ENCODE data around the gene FBF1.
"Not testable (repeated sequence)": the region's sequence is repeated elsewhere in the genome, so short reads cannot be mapped to it uniquely, and the experiment has no call there.

The FBF1 gene

DNA sequence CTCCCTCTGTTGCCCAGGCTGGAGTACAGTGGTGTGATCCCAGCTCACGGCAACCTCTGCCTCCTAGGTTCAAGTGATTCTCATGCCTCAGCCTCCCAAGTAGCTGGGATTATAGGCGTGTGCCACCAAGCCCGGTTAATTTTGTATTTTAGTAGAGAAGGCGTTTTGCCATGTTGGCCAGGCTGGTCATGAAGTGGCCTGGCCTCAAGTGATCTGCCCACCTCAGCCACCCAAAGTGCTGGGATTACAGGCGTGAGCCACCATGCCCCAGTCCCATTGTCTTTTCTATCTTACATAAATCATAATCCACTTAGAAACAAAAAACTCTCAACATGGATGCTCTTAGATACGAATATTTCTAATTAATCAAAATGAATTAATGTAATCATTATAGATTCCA, 34.3 kb upstream of the FBF1 start:
- H3K9me3 ChIP-seq; in situ Hi-C loops (cut with MboI; ENCODE audit: low sequenced_read_pairs); H3K27me3 ChIP-seq (ENCODE audit: low read depth); H3K4me3 ChIP-seq; DNase-seq (ENCODE audit: low spot score in 2 of 2): not testable (repeated sequence)
- Histone ChIP-seq H3K36me3 (replicated peaks) (peaks cover 27% of the 10 kb centered on the region), H3K4me1 (peaks cover 23% of the 10 kb centered on the region)

DNA sequence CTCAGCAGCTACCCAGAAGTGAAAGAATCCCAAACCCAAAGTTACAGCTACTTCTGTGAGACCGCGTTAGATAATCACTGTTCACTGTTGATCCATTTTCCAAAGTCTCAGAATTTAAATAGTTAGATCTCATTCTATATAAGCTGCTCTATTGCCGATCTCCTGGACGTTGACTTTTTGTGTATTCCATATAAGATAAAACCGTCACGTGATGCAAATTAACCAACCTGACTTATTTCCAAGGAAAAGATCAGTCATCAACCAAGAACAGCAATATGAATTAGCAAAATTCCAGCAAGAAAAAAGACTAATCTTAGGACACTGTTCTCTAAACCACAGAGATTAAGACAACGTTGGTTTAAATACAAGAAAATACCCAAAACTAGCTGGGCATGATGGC, 29.8 kb upstream of the FBF1 start:
- Histone ChIP-seq H3K4me1 (peaks cover 2% of the 10 kb centered on the region; the same call in 1 of the 2 replicates), H3K4me3 (no peak overlapping the region), H3K27me3 (ENCODE audit: low read depth) (no peaks in the 10 kb centered on the region), H3K36me3 (replicated peaks) (peaks cover 41% of the 10 kb centered on the region), H3K9me3 (no peaks in the 10 kb centered on the region)
- in situ Hi-C loops (cut with MboI; ENCODE audit: low sequenced_read_pairs), result no loop called here
- no peak for DNase-seq (ENCODE audit: low spot score in 2 of 2)

DNA sequence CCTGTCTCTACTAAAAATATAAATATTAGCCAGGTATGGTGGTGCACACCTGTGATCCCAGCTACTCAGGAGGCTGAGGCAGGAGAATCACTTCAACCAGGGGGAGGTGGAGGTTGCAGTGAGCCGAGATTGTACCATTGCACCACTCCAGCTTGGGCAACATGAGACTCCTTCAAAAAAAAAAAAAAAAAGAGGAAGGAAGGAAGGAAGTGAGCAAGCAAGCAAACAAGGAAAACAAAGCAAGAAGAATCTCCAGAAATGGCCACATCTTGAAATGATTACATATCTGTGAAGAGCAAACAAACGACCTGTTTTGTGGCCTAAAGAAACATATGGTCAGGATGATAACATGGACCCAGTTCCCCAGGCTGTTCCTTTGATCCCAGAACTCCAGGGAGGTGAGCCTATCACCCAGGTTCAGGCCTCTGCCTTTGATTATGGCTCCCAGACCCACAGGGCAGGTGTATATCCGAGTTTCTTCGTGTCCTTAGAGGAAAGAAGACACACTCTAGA, 29.2 kb upstream of the FBF1 start:
- Histone ChIP-seq H3K4me3 (no peak overlapping the region), H3K36me3 (replicated peaks) (peaks cover 41% of the 10 kb centered on the region), H3K27me3 (ENCODE audit: low read depth) (no peaks in the 10 kb centered on the region), H3K9me3 (no peaks in the 10 kb centered on the region), H3K4me1 (no peaks in the 10 kb centered on the region)
- DNase-seq (ENCODE audit: low spot score in 2 of 2), result no peak
- in situ Hi-C loops (cut with MboI; ENCODE audit: low sequenced_read_pairs), result no loop called here

DNA sequence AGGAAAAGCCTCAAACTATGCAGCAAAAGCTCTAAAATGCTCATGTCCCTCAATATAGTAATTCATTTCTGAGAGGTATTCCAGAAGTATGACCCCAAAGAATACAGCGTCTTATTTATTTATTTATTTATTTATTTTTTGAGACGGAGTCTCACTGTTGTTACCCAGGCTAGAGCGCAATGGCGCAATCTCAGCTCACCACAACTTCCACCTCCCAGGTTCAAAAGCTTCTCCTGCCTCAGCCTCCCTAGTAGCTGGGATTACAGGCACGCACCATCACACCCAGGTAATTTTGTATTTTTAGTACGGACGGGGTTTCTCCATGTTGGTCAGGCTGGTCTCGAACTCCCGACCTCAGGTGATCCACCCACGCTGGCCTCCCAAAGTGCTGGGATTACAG, 28.2 kb upstream of the FBF1 start:
- H3K27me3 ChIP-seq (ENCODE audit: low read depth); H3K4me3 ChIP-seq; in situ Hi-C loops (cut with MboI; ENCODE audit: low sequenced_read_pairs); H3K4me1 ChIP-seq; H3K9me3 ChIP-seq; DNase-seq (ENCODE audit: low spot score in 2 of 2): not testable (repeated sequence)
- H3K36me3 ChIP-seq (replicated peaks), result peaks cover 41% of the 10 kb centered on the region

DNA sequence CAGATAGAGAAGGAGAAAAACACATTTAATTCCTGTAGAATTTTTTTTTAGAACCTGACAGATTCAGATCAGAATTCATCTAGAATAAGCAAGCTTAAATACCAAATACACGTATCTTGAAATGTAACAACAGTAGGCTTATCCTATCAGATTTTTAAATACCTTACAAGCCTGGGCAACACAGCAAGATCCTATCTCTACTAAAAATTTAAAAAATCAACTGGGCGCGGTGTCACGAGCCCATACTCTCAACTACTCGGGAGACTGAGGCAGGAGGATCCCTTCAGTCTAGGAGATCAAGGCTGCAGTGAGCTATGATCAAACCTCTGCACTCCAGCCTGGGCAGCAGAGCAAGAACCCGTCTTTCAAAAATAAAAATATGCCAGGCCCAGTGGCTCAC, 24.6 kb upstream of the FBF1 start:
- in situ Hi-C loops (cut with MboI; ENCODE audit: low sequenced_read_pairs), result no loop called here
- Histone ChIP-seq H3K4me1 (no peaks in the 10 kb centered on the region), H3K36me3 (replicated peaks) (peaks cover 24% of the 10 kb centered on the region), H3K27me3 (ENCODE audit: low read depth) (no peaks in the 10 kb centered on the region), H3K9me3 (no peaks in the 10 kb centered on the region), H3K4me3 (no peak overlapping the region)
- DNase-seq (ENCODE audit: low spot score in 2 of 2), result no peak

DNA sequence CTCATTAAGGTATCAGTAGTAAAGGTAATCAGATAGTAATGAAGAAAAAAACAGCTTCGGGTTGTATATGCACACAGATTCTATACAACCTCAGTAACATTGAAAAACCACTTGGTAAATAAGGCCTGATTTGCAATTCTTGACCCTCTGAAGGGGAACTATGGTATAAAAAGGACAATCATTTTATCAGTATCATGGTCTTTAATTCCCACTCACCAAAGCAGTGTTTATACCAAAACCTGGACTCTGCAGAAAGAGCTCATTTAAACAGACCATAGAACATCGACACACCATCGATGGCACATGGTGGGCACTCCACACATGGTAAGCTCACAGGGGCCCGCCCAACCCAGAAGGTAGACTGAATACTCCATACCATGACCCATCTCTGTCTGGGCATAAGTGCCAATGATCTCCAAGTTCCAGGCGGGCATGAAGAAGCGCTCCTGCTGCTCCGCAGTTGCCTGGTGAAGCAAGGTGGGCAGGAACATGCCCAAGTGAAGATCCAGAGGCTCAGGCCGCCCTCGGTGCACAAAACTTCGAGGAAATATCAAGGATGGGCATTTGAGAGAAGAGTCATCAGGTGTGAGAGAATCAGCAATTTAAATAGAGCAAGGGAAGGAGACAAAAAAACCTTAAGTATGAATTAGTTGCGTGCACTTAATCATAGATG, 19.1 kb upstream of the FBF1 start:
- Histone ChIP-seq H3K4me1 (no peaks in the 10 kb centered on the region), H3K9me3 (no peaks in the 10 kb centered on the region), H3K36me3 (replicated peaks) (peaks cover 19% of the 10 kb centered on the region), H3K27me3 (ENCODE audit: low read depth) (no peaks in the 10 kb centered on the region), H3K4me3 (no peak overlapping the region)
- DNase-seq (ENCODE audit: low spot score in 2 of 2), result no peak
- in situ Hi-C loops (cut with MboI; ENCODE audit: low sequenced_read_pairs), result no loop called here

DNA sequence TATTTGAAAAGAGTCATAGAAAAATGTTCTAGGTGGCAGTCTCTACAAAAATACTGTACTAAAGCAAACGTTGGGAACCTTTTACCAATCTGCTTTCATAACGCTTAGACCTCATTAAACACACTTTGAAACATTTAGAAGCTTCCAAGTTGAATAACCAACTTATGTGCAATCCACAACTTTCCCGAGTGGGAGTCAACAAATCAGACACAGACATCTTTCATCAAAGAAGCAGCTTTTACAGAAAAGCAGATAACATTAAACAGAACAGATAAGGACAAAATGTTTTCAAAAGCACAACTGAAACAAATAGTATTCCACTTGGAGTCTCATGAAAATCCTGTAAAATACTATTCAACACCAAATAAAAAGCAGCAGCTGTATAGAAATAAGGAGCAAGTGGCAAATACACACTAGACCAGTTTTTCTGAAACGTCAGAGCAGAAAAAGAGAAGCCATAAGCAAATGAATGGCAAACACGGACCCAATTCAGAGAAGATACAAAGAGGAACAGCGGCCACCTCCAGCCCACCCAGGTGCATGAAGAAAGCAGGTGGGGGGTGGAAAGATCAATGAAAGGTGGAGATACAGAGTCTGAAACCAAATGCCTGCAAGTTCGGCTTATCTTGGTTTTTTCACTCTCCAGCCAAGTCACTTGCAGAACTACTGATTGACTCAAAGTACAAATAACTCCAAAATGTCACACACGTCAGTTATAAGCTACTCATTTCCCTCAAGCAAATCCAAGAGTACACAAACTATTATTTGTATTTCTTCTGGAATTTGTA, 18.4 kb upstream of the FBF1 start:
- Histone ChIP-seq H3K4me3 (no peak overlapping the region), H3K4me1 (no peaks in the 10 kb centered on the region), H3K27me3 (ENCODE audit: low read depth) (no peaks in the 10 kb centered on the region), H3K36me3 (replicated peaks) (peaks cover 23% of the 10 kb centered on the region), H3K9me3 (no peaks in the 10 kb centered on the region)
- DNase-seq (ENCODE audit: low spot score in 2 of 2), result no peak
- in situ Hi-C loops (cut with MboI; ENCODE audit: low sequenced_read_pairs), result no loop called here

DNA sequence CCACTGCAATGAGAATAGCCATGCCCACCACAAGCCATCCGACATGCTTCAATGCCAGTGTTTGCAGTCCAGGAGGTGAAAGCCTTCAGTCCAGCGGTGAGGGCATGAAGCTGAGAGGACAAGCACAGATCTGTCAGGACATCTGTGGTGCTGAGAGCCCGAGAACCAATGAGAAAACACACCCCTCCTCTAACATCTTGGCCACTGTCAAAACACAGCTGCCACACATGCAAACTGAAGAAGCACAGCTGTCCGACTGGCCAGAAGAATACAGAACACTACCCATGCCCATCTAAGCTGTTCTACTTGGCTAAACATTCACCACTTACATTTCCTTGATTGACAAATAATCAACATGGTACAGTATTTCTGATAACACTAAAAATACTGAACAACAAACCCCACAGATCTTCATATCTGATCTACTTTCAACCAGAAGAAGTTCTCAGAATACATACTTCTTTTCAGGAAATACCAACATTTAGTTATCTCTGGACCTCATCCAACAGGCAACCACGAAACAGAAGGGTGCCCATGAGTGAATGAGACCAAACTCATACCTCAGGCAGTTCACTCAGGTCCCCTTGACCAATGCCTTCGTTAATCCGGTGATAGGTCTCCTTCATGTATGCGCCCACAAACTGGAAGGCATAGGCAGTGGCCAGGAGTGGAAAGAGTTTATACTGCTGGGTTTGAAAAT, 10.2 kb upstream of the FBF1 start:
- Histone ChIP-seq H3K36me3 (replicated peaks) (peaks cover 74% of the 10 kb centered on the region), H3K27me3 (ENCODE audit: low read depth) (no peaks in the 10 kb centered on the region)
- DNase-seq (ENCODE audit: low spot score in 2 of 2), result no peak

DNA sequence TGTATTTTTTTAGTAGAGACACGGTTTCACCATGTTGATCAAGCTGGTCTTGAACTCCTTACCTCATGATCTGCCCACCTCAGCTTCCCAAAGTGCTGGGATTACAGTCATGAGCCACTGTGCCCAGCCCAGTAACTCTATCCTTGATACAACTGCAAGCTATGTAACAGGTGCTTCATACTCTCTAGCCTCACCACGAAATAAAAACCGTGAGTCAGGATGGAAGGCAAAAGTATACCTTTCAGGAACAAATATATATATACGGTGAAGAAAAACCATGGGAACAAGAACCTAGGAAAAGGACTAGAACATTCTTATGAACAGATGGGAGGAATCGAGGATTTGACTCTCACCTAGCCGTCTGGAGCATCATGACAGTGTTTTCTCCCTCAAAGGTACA, 9.6 kb upstream of the FBF1 start:
- Histone ChIP-seq H3K27me3 (ENCODE audit: low read depth) (no peaks in the 10 kb centered on the region), H3K4me1 (no peaks in the 10 kb centered on the region), H3K4me3 (no peak overlapping the region), H3K36me3 (replicated peaks) (peaks cover 72% of the 10 kb centered on the region), H3K9me3 (no peaks in the 10 kb centered on the region)
- in situ Hi-C loops (cut with MboI; ENCODE audit: low sequenced_read_pairs), result no loop called here
- no peak for DNase-seq (ENCODE audit: low spot score in 2 of 2)

More for the DNA sequence above, 10.2 kb upstream of the FBF1 start:
- in situ Hi-C loops (cut with MboI; ENCODE audit: low sequenced_read_pairs), result no loop called here
- Histone ChIP-seq H3K4me1 (no peaks in the 10 kb centered on the region), H3K9me3 (no peaks in the 10 kb centered on the region), H3K4me3 (no peak overlapping the region)

DNA sequence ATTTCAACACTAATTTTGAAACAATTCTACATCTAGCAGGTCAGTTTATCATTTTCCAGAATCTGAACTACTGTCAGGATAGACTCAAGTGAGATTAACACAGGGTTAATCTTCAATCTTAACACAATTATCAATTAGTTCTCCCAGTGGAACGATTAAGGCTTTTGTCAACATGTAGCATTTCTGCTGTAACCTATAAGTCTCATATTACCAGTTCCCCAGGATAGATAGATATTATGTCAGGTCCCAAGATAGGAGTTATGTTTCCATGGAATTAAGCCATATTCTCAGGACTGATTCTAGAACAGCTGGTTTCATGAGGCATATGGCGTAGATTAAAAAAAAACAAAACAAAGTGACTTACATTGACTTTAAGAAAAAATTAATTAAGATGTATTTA, 4.4 kb upstream of the FBF1 start:
- no peak overlapping the region for H3K4me3 ChIP-seq
- peaks cover 2% of the 10 kb centered on the region for H3K4me1 ChIP-seq
- no peak for DNase-seq (ENCODE audit: low spot score in 2 of 2)
- no peaks in the 10 kb centered on the region for H3K27me3 ChIP-seq (ENCODE audit: low read depth)
- H3K9me3 ChIP-seq, result no peaks in the 10 kb centered on the region
- in situ Hi-C loops (cut with MboI; ENCODE audit: low sequenced_read_pairs), result no loop called here
- H3K36me3 ChIP-seq (replicated peaks), result peaks cover 35% of the 10 kb centered on the region

DNA sequence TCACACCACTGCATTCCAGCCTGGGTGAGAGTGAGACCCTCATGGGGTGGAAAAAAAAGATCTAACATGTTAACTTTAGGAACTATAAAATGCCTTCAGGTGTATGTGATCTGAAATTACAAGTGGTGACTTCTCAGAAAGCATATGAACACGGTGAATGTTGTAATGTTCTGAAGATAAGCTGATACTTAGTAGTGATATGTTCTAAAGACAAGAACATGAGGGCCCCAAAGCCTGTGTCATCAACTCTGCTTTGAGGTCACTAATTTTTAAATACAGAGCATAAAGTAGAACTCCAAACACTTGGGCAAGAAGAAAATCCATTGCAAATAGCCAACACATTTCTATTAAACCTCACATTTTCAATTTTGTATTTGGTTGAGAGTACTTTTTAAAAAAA, 2.6 kb upstream of the FBF1 start:
- H3K9me3 ChIP-seq, result no peaks in the 10 kb centered on the region
- H3K36me3 ChIP-seq (replicated peaks), result peaks cover 20% of the 10 kb centered on the region
- H3K4me1 ChIP-seq, result peaks cover 3% of the 10 kb centered on the region
- in situ Hi-C loops (cut with MboI; ENCODE audit: low sequenced_read_pairs), result no loop called here
- no peak for DNase-seq (ENCODE audit: low spot score in 2 of 2)
- H3K4me3 ChIP-seq, result no peak overlapping the region
- H3K27me3 ChIP-seq (ENCODE audit: low read depth), result no peaks in the 10 kb centered on the region

DNA sequence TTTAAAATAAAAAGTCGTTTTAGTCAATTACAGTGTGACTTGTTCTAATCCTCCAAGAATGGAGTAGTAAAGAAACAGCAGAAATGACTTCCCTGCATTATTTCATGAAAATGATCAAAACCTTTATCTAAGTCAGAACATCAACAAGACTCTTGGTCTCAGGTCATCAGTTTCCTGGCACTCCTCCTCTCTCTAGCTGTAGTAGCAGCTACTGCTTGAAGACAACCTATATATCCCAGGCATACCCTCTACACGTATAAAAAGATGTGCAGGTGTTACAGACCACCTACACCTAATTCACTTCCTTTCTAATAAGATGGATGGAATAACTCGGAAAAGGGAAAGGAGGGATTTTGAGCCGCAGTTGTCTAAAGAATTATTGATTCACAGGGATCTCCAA, 1.6 kb upstream of the FBF1 start:
- no peak overlapping the region for H3K4me3 ChIP-seq
- no peak for DNase-seq (ENCODE audit: low spot score in 2 of 2)
- H3K36me3 ChIP-seq (replicated peaks), result peaks cover 15% of the 10 kb centered on the region
- H3K9me3 ChIP-seq, result no peaks in the 10 kb centered on the region
- peaks cover 3% of the 10 kb centered on the region for H3K4me1 ChIP-seq
- no peaks in the 10 kb centered on the region for H3K27me3 ChIP-seq (ENCODE audit: low read depth)
- in situ Hi-C loops (cut with MboI; ENCODE audit: low sequenced_read_pairs), result no loop called here

DNA sequence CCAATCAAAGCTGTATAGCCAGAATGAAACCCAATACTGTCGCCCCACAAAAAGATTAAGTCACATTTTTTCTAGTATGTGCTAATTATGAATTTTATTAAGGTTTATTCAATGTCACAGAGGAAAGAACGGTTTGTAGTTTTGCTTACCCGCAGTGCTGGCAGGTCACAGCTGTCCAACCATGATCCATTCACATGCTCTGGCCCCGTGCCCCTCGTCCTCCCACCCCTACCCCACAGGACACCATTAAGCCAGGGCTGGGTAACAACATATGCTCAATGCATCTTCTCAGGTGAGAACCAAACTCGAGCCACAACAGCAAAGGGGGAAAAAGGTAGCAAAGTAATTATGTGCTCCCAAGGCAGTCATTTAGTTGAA, 589 bp upstream of the FBF1 start:
- H3K4me3 ChIP-seq, result peak overlapping the region; percentile 61; the same call in 1 of the 2 replicates
- peaks cover 15% of the 10 kb centered on the region for H3K36me3 ChIP-seq (replicated peaks)
- no peaks in the 10 kb centered on the region for H3K9me3 ChIP-seq
- H3K27me3 ChIP-seq (ENCODE audit: low read depth), result no peaks in the 10 kb centered on the region
- DNase-seq (ENCODE audit: low spot score in 2 of 2), result no peak
- H3K4me1 ChIP-seq, result peaks cover 3% of the 10 kb centered on the region
- in situ Hi-C loops (cut with MboI; ENCODE audit: low sequenced_read_pairs), result no loop called here

DNA sequence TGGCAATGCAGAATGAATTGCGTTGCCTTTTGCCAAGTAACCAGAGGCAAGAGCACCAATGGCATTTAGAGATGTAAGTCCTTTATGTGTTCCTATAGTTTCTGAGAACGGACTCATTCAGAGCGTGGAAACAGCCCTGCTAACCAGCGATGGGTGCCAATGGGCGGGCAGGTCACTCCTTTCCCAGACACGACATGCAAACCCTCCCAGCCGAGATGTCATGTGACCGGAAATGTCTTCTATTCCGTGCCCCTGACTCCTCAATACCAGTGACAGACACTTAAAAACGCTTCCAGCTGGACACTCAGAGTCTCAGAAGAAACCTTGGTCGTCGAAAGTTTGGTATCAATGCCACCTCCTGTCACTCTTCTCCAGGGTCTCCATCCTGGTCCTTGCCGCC, 3.2 kb downstream of the FBF1 start:
- in situ Hi-C loops (cut with MboI; ENCODE audit: low sequenced_read_pairs), result no loop called here
- H3K9me3 ChIP-seq, result no peaks in the 10 kb centered on the region
- no peak overlapping the region for H3K4me3 ChIP-seq
- DNase-seq (ENCODE audit: low spot score in 2 of 2), result no peak
- peaks cover 3% of the 10 kb centered on the region for H3K4me1 ChIP-seq
- no peaks in the 10 kb centered on the region for H3K27me3 ChIP-seq (ENCODE audit: low read depth)
- H3K36me3 ChIP-seq (replicated peaks), result peaks cover 5% of the 10 kb centered on the region; the same call in 1 of the 2 replicates
